Posterior vena cava (tissue), 2 donors: Measurements from ENCODE around the gene SUGCT. TPM values are rescaled to one million over a fixed set of nuclear protein-coding genes. Genes with fewer than 3 reads are reported as not detected.
"Not testable (repeated sequence)": the region's sequence is repeated elsewhere in the genome, so short reads cannot be mapped to it uniquely, and the experiment has no call there.

Experiments used
- DNase-seq: peaks from one replicate; pipeline ENCODE4 v3.0.0-alpha.2; 2020; ENCODE audit warnings: low spot score
- intact Hi-C, 2 donors: fragments of 100-400 bp; cut with DNase I; formaldehyde crosslinking; loops; one replicate each; pipeline versions ENCODE4 v1.14.1 to v1.14.2; 2022 to 2023
- total RNA-seq, 2 donors: library from RNA; stranded (reverse); fragmentation: NEBNext Ultra II Directional; extraction: Animal tissue kit (Norgen Biotek cat#: 25700); gene quantifications; one replicate each; pipeline ENCODE4 v1.2.1, GENCODE V29; 2021
- donor health status: DM: yes; HTN: yes; CAD: no.
- donor health status: DM: yes; HTN: yes; CAD: no.

SUGCT gene
- total RNA-seq, 2 donors from 2014 or later, result 15.8 to 16.2 TPM

- intact Hi-C loops, result no loop called here
- no peak for DNase-seq
These were observed 476.5 kb downstream of the SUGCT start for GRCh38 chr7:40611095-40611871.

DNA sequence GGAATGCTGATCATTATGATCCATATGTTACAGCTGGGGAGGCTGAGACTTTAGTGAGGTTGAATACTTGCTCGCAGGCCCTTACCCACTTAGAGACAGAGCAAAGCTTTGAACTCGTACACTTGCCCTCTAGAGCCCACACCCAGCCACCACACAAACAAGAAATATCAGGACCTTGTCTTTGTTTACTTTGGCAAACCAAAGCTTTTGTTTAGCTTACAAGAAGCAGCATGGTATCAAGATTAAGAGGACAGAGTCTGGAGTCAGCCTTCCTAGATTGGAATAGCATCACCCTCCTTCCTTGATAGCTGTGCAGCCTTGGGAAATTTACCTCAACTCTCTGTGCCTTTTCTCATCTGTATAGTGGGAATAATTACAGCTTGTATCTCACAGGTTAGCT is 477.5 kb downstream of the SUGCT start:
- intact Hi-C loops, result no loop called here

GRCh38 chr7:40619647-40620046 is 484.8 kb downstream of the SUGCT start:
- intact Hi-C loops, result no loop called here
- no peak for DNase-seq

More for the DNA sequence above, 477.5 kb downstream of the SUGCT start:
- DNase-seq, result no peak

DNA sequence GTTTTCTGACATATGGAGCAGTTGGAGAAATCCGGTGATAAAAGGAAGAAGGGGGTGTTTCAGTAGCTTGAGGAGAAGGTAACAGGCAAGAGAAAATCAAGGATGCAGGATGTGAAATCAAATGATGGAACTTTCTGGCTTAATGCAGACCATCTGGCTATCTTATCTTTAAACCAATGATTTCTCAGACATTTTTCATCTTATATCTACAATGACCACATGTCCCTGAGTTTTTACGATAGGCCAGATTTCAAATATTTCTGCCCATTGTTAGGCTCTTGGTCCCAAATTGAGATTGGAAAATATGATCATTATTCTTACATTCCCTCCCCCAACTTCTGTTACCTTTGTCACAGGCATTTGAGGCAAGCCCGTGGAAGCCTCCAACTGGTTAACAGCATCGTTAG is 486.8 kb downstream of the SUGCT start:
- no peak for DNase-seq
- intact Hi-C loops, result no loop called here

- no peak for DNase-seq
- intact Hi-C loops, result no loop called here
These were observed 488.2 kb downstream of the SUGCT start for GRCh38 chr7:40622941-40623501.

DNA sequence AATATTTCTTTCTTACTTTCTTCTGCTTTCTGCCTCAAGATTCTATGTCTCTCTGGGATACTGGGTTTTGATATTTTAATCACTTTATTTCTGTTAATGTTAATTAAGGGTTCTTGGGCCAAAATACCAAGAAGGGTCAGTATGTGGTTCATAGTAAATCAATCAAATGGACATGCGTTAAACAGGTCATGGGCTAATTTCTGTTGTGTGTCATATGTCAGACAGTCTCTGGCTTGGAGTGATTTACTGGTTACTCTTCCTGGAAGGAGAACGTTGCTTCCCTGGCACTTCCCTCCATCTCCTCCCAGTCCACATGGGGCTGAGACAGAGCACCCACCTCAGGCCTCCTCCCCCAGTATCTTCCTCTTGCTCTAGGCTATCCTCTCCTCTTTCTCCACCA is 489.1 kb downstream of the SUGCT start:
- DNase-seq, result no peak
- intact Hi-C loops, result no loop called here

- DNase-seq, intact Hi-C loops: not testable (repeated sequence)
These were observed 492.6 kb downstream of the SUGCT start for GRCh38 chr7:40627361-40627760.

DNA sequence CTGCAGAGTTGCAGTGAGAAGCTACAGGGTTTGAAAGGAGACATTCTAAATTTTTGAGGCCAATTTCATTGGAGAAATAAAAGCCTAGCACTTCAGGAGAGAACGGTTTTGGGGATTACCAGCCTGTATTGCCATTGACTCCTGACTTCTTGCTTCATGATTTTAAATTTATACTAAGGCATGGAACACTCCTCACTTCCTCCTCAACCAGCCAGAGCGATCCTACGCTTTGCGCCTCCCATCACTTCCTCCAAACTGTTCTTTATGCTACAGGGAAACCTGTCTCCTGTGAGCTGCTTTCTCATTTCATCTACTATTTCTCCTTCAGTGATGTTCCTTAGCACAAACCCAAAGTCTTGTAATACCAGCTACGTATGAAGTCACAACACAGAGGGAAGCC is 495.1 kb downstream of the SUGCT start:
- DNase-seq, result no peak
- intact Hi-C loops, result no loop called here

GRCh38 chr7:40634118-40634517 is 499.3 kb downstream of the SUGCT start:
- intact Hi-C loops, result no loop called here

DNA sequence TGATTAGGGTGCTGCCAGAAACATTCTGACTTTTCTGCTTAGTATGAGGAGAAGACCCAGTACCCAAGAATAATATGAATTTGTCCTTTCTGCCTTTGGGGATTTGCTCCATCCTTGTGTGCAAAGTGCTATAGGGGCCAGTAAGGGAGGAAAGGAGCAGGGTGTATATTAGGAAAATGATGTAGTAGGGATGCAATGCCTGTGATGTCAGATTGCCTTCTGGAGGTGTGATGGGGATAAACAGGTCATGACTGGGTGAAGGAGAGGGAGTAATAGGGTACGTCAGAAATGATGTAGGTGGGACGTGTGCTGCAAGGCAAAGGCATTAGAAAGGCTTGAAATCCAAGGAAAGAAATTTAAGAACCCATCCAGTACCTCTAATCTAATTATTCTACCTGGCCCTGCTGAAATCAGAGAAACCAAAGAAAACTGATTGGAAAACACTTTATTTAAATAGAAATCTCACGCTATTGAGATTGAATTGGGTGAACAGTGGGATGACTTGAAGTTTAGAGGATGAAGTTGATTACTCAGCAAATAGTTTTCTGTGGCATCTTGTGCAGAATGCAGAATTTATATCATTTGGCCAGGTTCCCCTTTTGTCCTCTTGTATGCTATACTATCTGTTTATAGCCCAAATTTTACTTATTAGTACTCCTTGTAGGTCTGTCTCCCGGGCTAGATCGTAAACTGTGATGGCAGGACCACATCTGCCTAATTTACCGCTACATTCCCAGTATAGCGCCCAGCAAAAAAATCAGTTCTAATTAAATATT is 503.9 kb downstream of the SUGCT start:
- DNase-seq, result no peak

More at GRCh38 chr7:40634118-40634517, 499.3 kb downstream of the SUGCT start:
- no peak for DNase-seq

DNA sequence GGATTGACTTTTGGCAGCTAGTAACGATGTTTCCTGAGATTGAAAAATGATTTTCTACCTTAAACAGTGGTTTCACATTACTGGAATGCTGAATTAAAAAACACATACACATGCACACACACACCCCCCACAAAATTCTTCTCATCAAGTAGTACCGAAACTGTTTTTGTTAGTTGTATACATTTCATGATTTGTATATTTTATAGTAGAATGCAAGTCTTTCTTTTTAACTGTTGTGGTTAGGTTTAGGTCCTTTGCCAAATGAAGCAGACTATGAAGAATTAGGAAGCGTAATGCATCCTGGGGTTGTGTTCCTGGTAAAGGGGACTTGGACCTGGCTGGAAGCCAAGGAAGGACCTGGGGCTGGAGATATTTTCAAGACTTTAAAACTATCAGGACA is 505.8 kb downstream of the SUGCT start:
- intact Hi-C loops, result no loop called here
- no peak for DNase-seq

More for the DNA sequence above, 503.9 kb downstream of the SUGCT start:
- intact Hi-C loops, result no loop called here

DNA sequence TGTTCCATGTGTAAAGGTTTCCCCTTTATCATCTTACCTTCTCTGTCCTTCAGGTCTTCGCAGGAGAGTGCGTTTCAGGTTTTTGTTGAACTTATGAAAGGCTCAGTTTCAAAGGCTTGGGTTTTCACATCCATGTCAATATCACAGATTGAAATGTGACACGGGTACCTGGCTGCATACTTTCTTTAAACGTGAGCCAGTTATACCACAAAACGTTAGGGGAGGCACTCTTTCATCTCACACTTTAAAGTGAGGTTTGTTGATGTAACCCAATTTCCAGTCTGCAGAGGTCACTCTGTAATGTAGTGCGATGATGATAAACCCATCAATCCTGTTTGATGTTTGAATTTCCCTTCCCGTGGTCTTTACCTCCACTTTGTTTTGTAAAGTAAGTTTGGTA is 506.9 kb downstream of the SUGCT start:
- intact Hi-C loops, result no loop called here
- no peak for DNase-seq

DNA sequence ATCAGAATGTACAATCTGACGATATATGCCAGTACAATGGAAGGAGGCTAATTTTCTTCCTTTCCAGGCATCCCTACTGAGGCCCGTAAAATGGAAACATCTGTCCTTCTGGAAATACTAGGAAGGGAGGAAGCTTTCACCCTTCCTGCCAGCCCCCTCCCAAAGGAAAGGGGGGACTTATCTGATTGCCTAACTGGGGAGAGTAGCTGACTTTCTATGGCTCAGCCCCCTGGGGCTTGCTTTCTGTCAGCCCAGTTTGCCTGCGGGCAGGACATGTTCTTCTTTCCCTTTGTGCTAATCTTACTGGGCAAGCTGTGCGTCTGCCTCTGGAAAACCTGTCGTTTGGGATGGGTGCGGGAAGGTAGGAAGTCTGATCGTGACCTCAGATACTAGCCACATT is 508.9 kb downstream of the SUGCT start:
- DNase-seq, result no peak
- intact Hi-C loops, result no loop called here

- intact Hi-C loops, result no loop called here
- DNase-seq, result no peak
These were observed 509.8 kb downstream of the SUGCT start for GRCh38 chr7:40644454-40645188.

GRCh38 chr7:40645197-40645596 is 510.4 kb downstream of the SUGCT start:
- DNase-seq, result no peak
- intact Hi-C loops, result no loop called here

DNA sequence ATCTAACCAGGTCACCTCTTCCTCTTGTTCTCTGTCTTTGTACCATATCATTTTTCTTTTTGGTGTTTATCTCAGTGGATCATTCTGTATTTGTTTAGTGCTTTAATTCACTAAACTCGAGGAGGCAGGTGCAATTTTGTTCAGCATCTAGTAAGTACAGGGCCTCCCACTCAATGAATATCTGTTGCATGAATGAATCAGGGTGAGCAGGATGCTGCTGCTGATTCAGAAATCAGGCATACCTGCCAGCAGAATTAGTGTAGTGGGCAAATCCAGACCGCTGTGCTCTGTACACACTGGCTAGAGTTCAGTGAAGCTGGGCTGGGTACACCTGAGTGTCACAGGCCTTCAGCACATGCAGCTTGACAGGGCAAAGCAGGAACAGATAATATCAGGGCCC is 511.9 kb downstream of the SUGCT start:
- DNase-seq, result no peak
- intact Hi-C loops, result no loop called here

- intact Hi-C loops, result no loop called here
These were observed 512.9 kb downstream of the SUGCT start for GRCh38 chr7:40647719-40648118.

GRCh38 chr7:40649247-40649646 is 514.4 kb downstream of the SUGCT start:
- intact Hi-C loops, result no loop called here

More at GRCh38 chr7:40647719-40648118, 512.9 kb downstream of the SUGCT start:
- no peak for DNase-seq

GRCh38 chr7:40650903-40651302 is 516.1 kb downstream of the SUGCT start:
- intact Hi-C loops, DNase-seq: not testable (repeated sequence)

More at GRCh38 chr7:40649247-40649646, 514.4 kb downstream of the SUGCT start:
- DNase-seq, result no peak

DNA sequence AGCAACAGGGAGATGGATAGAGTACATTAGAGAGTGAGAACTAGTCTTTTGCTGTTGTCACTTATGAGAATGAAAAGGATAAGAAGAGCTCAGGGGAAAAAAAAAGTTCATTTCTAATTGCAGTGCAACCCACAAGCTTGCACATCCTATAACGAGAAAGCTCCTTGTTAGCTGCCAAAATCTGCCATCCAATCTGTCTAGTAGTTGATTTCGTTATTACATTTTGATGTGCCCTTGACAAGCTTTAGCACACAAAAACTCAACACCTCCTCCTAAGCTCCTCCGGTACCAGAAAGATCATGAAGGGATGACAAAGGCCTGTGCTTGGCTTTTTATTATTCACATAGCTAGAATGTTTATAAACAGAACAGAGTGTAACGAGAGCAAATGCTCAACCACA is 519.4 kb downstream of the SUGCT start:
- intact Hi-C loops, result no loop called here
- DNase-seq, result no peak
